VCaP (cell line): ENCODE measurements around the gene RNASEH2A.
"Not testable (repeated sequence)": the region's sequence is repeated elsewhere in the genome, so short reads cannot be mapped to it uniquely, and the experiment has no call there.

ENCODE experiments used
- H3K27ac ChIP-seq: fragments of 450-650 bp; 2 replicates; pipeline ENCODE4 v1.5.1; 2017
- TF ChIP-seq, protein P1 (sequence below): fragments of 450-650 bp; conservative IDR thresholded peaks from 2 replicates; pipeline ENCODE4 v1.5.1; 2017; ENCODE audit warnings: mild to moderate bottlenecking, moderate library complexity

Gene RNASEH2A

DNA sequence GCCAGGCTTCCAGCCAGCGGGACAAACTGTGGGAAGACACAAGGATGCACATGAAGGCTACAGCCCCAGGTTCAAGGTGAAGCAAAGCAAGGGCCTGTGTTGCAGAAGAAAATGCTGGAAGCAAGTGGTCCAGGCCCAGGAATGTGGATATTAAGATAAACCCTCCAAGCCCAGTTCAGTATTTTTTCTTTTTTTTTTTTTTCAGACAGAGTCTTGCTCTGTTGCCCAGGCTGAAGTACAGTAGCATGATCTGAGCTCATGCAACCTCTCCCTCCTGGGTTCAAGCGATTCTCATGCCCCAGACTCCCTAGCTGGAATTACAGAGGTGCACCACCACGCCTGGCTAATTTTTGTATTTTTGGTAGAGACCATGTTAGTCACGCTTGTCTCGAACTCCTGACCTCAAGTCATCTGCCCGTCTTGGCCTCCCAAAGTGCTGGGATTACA lies 9.2 kb upstream of the RNASEH2A start:
- TF ChIP-seq, protein P1, sequence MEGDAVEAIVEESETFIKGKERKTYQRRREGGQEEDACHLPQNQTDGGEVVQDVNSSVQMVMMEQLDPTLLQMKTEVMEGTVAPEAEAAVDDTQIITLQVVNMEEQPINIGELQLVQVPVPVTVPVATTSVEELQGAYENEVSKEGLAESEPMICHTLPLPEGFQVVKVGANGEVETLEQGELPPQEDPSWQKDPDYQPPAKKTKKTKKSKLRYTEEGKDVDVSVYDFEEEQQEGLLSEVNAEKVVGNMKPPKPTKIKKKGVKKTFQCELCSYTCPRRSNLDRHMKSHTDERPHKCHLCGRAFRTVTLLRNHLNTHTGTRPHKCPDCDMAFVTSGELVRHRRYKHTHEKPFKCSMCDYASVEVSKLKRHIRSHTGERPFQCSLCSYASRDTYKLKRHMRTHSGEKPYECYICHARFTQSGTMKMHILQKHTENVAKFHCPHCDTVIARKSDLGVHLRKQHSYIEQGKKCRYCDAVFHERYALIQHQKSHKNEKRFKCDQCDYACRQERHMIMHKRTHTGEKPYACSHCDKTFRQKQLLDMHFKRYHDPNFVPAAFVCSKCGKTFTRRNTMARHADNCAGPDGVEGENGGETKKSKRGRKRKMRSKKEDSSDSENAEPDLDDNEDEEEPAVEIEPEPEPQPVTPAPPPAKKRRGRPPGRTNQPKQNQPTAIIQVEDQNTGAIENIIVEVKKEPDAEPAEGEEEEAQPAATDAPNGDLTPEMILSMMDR: no peak
- H3K27ac ChIP-seq: no peak overlapping the region

DNA sequence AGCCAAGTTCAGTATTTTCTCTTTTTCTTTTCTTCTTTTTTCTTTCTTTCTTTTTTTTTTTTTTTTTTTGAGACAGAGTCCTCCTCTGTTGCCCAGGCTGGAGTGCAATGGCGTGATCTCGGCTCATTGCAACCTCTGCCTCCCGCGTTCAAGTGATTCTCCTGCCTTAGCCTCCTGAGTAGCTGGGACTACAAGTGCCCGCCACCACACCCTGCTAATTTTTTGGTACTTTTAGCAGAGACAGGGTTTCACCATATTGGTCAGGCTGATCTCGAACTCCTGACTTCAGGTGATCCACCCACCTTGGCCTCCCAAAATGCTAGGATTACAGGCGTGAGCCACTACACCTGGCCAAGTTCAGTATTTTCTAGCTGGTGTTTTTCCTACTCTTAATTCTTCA lies 8.8 kb upstream of the RNASEH2A start:
- H3K27ac ChIP-seq: not testable (repeated sequence)

DNA sequence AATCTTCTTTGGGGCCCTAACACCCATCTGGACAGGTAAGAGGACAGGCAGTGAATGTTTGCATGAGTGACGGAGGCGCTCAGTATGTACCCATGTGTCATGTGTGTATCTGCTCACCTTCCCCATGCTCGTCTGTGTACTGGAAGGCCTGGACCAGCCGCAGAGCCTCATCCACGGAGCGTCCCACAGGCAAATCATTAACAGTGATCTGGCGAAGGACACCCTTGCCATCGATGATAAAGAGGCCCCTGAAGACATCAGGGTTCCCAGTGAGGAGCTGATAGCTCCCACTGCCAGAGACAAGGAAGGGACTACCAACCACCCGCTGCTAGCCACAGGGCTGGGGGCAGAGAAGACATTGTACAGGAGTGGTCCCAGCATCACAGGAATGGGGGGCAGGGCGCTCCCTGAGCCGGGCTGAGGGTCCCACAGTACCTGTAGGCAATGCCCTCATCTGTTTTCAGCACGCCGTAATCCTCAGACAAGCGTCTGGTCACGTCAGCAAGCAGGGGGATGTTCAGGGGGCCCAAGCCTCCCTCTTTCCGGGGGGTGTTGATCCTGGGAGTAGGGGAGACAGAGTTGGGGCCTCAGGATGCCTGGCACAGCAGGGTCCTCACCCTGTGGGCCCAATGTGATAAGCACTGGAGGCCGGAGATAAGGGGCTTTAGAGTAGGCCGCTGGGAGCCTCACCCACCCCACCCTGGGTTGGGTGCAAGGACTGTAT lies 6.5 kb upstream of the RNASEH2A start:
- TF ChIP-seq, protein P1: no peak
- peak overlapping the region; percentile 92; the same call in 1 of the 2 replicates for H3K27ac ChIP-seq

DNA sequence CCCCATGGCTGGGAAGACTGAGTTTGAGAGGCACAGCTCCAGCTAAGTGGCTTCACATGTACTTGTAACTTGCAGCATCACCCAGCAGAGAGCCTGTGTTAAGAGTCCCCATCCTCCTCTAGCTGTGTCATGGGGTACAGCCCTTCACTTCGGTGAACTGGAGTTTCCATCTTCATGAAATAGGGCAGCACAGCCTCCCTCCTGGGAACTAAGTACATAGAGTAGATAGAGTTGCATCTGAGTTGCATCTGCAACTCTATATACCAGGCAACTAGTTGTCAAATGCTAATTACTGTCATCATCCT lies 6.0 kb upstream of the RNASEH2A start:
- H3K27ac ChIP-seq: peak overlapping the region; percentile 92
- TF ChIP-seq, protein P1: no peak

DNA sequence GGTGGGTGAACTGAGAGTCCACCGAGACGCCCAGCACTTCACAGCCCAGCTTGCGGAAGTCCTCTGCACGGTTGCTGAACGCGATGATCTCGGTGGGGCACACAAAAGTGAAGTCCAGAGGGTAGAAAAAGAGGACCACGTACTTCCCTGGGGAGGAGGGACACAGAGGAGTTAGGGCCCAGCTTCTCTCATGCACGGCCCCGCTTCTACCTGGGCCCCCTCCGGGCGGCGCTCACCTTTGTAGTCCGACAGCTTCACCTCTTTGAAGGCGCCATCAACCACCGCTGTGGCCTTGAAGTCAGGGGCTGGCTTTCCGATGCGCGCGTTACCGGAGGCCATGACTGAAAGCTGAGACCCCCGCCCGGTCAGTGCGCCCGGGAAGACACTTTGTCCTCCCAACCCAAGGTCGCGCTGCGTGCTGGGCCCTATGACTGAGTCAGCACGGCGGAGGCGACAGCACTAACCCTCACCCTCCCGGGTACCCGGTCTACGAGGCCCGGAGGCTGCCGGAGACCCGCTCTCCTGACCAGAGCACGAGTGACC lies 5.4 kb upstream of the RNASEH2A start:
- peak overlapping the region; percentile 92 for H3K27ac ChIP-seq
- TF ChIP-seq, protein P1: no peak

DNA sequence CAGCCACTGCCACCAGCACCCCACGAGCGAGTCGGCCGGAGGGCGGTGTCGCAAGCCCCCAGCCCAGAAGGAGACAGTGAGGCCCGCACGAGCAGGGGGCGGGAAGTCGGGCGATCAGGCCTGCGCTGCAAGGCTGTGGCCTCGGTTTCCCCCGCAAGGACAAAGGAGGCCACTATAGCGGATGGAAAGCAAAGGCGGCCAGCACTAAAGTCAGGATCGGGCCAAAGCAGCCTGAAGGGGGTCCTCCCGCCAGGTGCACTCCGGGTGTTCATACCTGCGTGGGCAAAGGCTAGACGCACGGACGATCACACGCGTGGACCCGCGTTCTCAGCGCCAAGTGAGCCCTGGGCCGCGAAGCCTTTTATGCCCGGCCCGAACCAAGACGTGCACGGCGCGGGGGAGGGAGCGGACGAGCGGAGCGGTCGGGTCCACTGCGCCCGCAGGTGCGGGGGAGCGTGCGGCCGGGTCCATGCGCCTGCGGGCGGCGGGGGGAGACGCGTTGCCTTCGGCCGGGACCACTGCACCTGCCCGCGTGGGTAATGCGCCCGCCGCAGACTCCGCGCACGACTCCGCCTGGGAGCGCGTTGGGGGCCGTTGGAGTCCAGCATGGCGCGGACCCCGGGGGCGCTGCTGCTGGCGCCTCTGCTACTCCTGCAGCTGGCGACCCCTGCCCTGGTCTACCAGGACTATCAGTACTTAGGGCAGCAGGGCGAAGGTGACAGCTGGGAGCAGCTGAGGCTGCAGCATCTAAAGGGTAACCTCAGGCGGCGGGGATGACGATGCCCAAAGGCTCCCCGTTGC lies 4.7 kb upstream of the RNASEH2A start, which contains the start of the genes PRDX2 and THSD8:
Gene PRDX2 (minus strand): TSS at position 335 of the 801 bp plus-strand sequence. CDS start 539 bp downstream, outside the sequence.
Gene THSD8 (plus strand): TSS at position 604 of the 801 bp plus-strand sequence. CDS start 3 bp downstream, at position 607.
- peak within 1 kb of the TSS; percentile 92 for H3K27ac ChIP-seq
- TF ChIP-seq, protein P1: no peak

DNA sequence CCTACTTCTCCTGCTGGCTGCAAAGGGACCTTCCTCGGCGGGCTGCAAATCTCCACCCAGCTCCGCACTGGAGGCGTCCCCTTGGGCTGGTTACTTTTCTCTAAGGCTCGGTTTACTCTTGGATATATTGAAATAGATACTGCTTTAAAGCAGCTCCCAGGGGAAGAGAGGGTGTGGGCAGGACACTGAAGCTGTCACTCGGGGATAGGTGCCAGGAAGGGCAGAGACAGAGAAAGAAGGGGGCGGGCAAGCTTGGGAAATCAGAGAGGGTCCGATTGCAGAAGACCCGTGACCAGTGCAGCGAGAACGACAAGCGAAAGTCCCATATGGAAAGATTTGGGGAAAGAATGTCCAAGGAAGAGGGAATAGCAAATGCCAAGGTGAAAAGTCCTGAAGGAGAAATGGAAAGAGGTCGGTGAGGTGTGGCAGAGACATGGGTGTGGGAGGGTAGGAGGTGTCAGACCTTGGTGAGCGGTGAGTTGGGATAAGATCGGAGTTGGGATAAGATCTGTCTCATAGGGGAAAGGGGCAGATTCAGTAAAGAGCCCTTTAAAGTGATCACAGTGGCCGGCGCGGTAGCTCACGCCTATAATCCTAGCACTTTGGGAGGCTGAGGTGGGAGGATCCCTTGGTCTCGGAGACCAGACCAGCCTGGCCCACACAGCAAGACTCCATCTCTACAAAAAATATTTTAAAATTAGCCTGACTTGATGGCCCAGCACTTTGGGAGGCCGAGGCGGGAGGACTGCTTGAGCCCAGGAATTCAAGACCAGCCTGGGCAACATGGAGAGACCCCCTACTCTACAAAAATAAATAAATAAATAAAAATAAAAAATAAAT lies 3.9 kb upstream of the RNASEH2A start:
- TF ChIP-seq, protein P1: no peak
- H3K27ac ChIP-seq: peak overlapping the region; percentile 92
